SK-N-SH (cell line): Measurements from ENCODE around the gene CCDC27.

Experiments
- CTCF ChIP-seq: fragments of 200-600 bp; sonication (generic); IDR thresholded peaks from 2 replicates; pipeline ENCODE4 v1.6.1; 2017; ENCODE audit warnings: antibody characterized with exemption, mild to moderate bottlenecking, moderate library complexity
- ELF1 ChIP-seq: IDR thresholded peaks from 2 replicates; pipeline ENCODE4 v1.4.0; 2012
- EP300 ChIP-seq, 2 experiments: IDR thresholded peaks; 2 replicates each; pipeline versions ENCODE4 v1.4.0 to v1.6.1; 2012; ENCODE audit warnings: borderline replicate concordance in 1 of 2, low read depth in 1 of 2, low read length in 1 of 2
- FOXM1 ChIP-seq: IDR thresholded peaks from 2 replicates; pipeline ENCODE4 v1.4.0; 2012; ENCODE audit warnings: low read depth, mild to moderate bottlenecking
- IRF3 ChIP-seq: fragments of 150-350 bp; IDR thresholded peaks from 2 replicates; pipeline ENCODE4 v1.6.1; 2016; ENCODE audit warnings: mild to moderate bottlenecking, low read depth, low read length
- MAX ChIP-seq: IDR thresholded peaks from 2 replicates; pipeline ENCODE4 v1.4.0; 2012; ENCODE audit warnings: low read depth
- NFIC ChIP-seq: IDR thresholded peaks from 2 replicates; pipeline ENCODE4 v1.4.0; 2012; ENCODE audit warnings: borderline replicate concordance
- RAD21 ChIP-seq: IDR thresholded peaks from 2 replicates; pipeline ENCODE4 v1.6.1; 2012; ENCODE audit warnings: mild to moderate bottlenecking, low read length
- REST ChIP-seq: IDR thresholded peaks from 2 replicates; pipeline ENCODE4 v1.6.1; 2012; ENCODE audit warnings: mild to moderate bottlenecking, low read depth, low read length, moderate library complexity
- TAF1 ChIP-seq: IDR thresholded peaks from 2 replicates; pipeline ENCODE4 v1.6.1; 2012; ENCODE audit warnings: low read depth, mild to moderate bottlenecking, low read length, moderate library complexity, borderline replicate concordance
- USF1 ChIP-seq: IDR thresholded peaks from 2 replicates; pipeline ENCODE4 v1.4.0; 2012; ENCODE audit warnings: low read depth, borderline replicate concordance
- USF2 ChIP-seq: fragments of 150-350 bp; IDR thresholded peaks from 2 replicates; pipeline ENCODE4 v1.6.1; 2017; ENCODE audit warnings: antibody characterized with exemption, low read length, low read depth, borderline replicate concordance

- no peak for TF ChIP-seq CTCF
- TF ChIP-seq TAF1, result no peak
- TF ChIP-seq USF2, result no peak
- TF ChIP-seq USF1, result no peak
- no peak for TF ChIP-seq MAX
- TF ChIP-seq EP300 (IDR thresholded peaks at IDR 0.05; ENCODE audit: borderline replicate concordance in 1 of 2, low read depth in 1 of 2, low read length in 1 of 2), result no peak
- no peak for TF ChIP-seq REST
- TF ChIP-seq ELF1, result no peak
- no peak for TF ChIP-seq IRF3
- no peak for TF ChIP-seq FOXM1
- TF ChIP-seq RAD21, result no peak
- TF ChIP-seq NFIC, result no peak
Observed at GRCh38 chr1:3817821-3818597, 65.8 kb downstream of the CCDC27 start.
